GM12892 (cell line): Measurements from ENCODE around the gene DNAJC22.

Source experiments
- POLR2A ChIP-seq: IDR thresholded peaks from 2 replicates; pipeline ENCODE4 v1.6.1; 2011; ENCODE audit warnings: low read depth, low read length, control low read depth
- POLR2AphosphoS5 ChIP-seq: IDR thresholded peaks from 2 replicates; pipeline ENCODE4 v1.6.1; 2011; ENCODE audit warnings: low read depth, low read length, control low read depth
- TAF1 ChIP-seq: IDR thresholded peaks from 2 replicates; pipeline ENCODE4 v1.6.1; 2011; ENCODE audit warnings: low read depth, mild to moderate bottlenecking, control low read depth, low read length, borderline replicate concordance

DNA sequence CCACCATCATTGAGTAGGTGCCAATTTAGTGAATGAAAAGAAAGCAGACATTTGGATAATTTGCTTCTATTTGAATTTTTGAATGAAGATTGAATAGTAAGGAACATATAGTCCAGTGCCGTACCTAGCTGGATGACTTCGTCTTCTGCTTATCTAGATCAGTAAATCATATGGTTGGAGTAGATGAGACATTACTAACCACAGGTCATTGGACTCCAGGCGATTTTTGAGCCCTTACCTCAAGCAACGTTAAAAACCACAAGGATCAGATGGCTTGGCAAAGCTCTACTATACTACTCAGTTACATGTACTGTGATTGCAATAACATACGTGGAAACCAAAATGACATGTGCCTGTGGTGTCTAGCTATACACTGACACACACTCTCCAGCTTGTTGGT lies 18.9 kb downstream of the DNAJC22 start:
- TF ChIP-seq POLR2AphosphoS5 (no peak), POLR2A (no peak), TAF1 (no peak)
